K562 (cell line): ENCODE results near the gene HBEGF. TPM values are rescaled to one million over a fixed set of nuclear protein-coding genes. Genes with fewer than 3 reads are reported as not detected.

Experiments
- CREB3 ChIP-seq: fragments of 450-650 bp; conservative IDR thresholded peaks from 2 replicates; pipeline ENCODE4 v1.6.1; 2016; ENCODE audit warnings: missing genetic modification characterization, low read depth, mild to moderate bottlenecking, missing compliant biosample characterization, moderate library complexity
- ETS1 ChIP-seq: conservative IDR thresholded peaks from 2 replicates; pipeline ENCODE4 v1.6.1; 2011; ENCODE audit warnings: low read depth, mild to moderate bottlenecking, low read length; ENCODE audit not compliant: control insufficient read depth
- GATA2 ChIP-seq: sonication (generic); formaldehyde crosslinking; IDR thresholded peaks from 2 replicates; pipeline ENCODE4 v1.4.0; 2020; ENCODE audit warnings: mild to moderate bottlenecking, missing genetic modification reagents
- HOMEZ ChIP-seq: fragments of 250-450 bp; sonication (Bioruptor Pico); IDR thresholded peaks from 2 replicates; pipeline ENCODE4 v1.4.0; 2020; ENCODE audit warnings: mild to moderate bottlenecking, moderate library complexity
- KLF13 ChIP-seq: fragments of 450-650 bp; IDR thresholded peaks from 2 replicates; pipeline ENCODE4 v1.6.1; 2016; ENCODE audit warnings: missing genetic modification characterization, low read depth, mild to moderate bottlenecking, missing compliant biosample characterization, moderate library complexity, borderline replicate concordance
- NR0B1 ChIP-seq: fragments of 450-650 bp; IDR thresholded peaks from one replicate; pipeline ENCODE4 v1.6.1; 2018; ENCODE audit warnings: mild to moderate bottlenecking, moderate library complexity; ENCODE audit not compliant: partially characterized antibody
- PRDM10 ChIP-seq: fragments of 450-650 bp; IDR thresholded peaks from 2 replicates; pipeline ENCODE4 v1.6.1; 2018; ENCODE audit not compliant: partially characterized antibody
- SIRT6 ChIP-seq: IDR thresholded peaks from one replicate; pipeline ENCODE4 v1.6.1; 2012; ENCODE audit warnings: low read depth, mild to moderate bottlenecking, control low read depth, inconsistent platforms, low read length, moderate library complexity
- TAF15 ChIP-seq: fragments of 200-400 bp; formaldehyde crosslinking; IDR thresholded peaks from 2 replicates; pipeline ENCODE4 v1.6.1; 2017; ENCODE audit warnings: mild to moderate bottlenecking, low read depth, low read length, moderate library complexity
- TCF3 ChIP-seq: sonication (generic); formaldehyde crosslinking; IDR thresholded peaks from 2 replicates; pipeline ENCODE4 v1.4.0; 2020; ENCODE audit warnings: mild to moderate bottlenecking, missing genetic modification reagents
- TCFL5 ChIP-seq: fragments of 250-450 bp; sonication (Bioruptor Pico); conservative IDR thresholded peaks from 2 replicates; pipeline ENCODE4 v1.6.1; 2021; ENCODE audit warnings: mild to moderate bottlenecking, moderate library complexity, matching md5 sums
- ZNF121 ChIP-seq: sonication (generic); formaldehyde crosslinking; conservative IDR thresholded peaks from 2 replicates; pipeline ENCODE4 v1.8.0; 2022; ENCODE audit warnings: missing genetic modification reagents
- ZNF280A ChIP-seq: fragments of 450-650 bp; IDR thresholded peaks from 2 replicates; pipeline ENCODE4 v1.6.1; 2018; ENCODE audit warnings: mild to moderate bottlenecking, low read depth; ENCODE audit not compliant: partially characterized antibody
- ZNF507 ChIP-seq: conservative IDR thresholded peaks from 2 replicates; pipeline ENCODE4 v1.6.1; 2017; ENCODE audit warnings: missing genetic modification characterization, missing compliant biosample characterization
- ZNF655 ChIP-seq: fragments of 250-450 bp; sonication (Bioruptor Pico); IDR thresholded peaks from 2 replicates; pipeline ENCODE4 v1.5.0; 2021
- polyA plus RNA-seq, 8 experiments: library from polyadenylated mRNA; depleted of rRNA in 4 of 8; stranded (reverse) in 5 of 8; unstranded in 3 of 8; fragments of >200 nt; fragmentation: Nextera tagmentation in 2 of 8; fragmentation: Illumina TruSeq in 1 of 8; extraction: Ambion mirVana in 2 of 8; extraction: Trizol in 1 of 8; gene quantifications; 2 replicates each; pipeline versions ENCODE4 v1.2.1 to v1.2.3, GENCODE V29; 2011 to 2014; ENCODE audit warnings: inconsistent platforms in 1 of 8, missing spikeins in 1 of 8
- total RNA-seq, 7 experiments: library from RNA; depleted of rRNA in 6 of 7; stranded (reverse); fragments of >200 nt in 6 of 7; fragmentation: Illumina TruSeq in 2 of 7; extraction: Trizol in 2 of 7; gene quantifications; 2 replicates each; pipeline versions ENCODE4 v1.2.1 to v1.2.3, GENCODE V29; 2011 to 2021; ENCODE audit warnings: low replicate concordance in 1 of 7

The HBEGF gene
- total and polyA plus RNA-seq, 9 of the 15 experiments (the other 6 are each of a cell fraction or from before 2014, with no cell fraction given) = 0.11 to 1.1 (median 0.60) TPM

- TF ChIP-seq ETS1 (no peak), ZNF121 (CRISPR knock-in tag) (no peak), TCF3 (no peak), TCFL5 (CRISPR knock-in tag) (no peak), PRDM10 (peak; percentile 76), ZNF280A (no peak), NR0B1 (no peak), KLF13 (no peak), TAF15 (no peak), ZNF507 (no peak), SIRT6 (no peak), CREB3 (tag) (no peak), GATA2 (CRISPR knock-in tag) (peak; percentile 58; the same call in 1 of the 2 replicates), HOMEZ (no peak), ZNF655 (CRISPR knock-in tag) (no peak)
Measured at GRCh38 chr5:140311011-140311467, 35.4 kb downstream of the HBEGF start (continued).
